HG02870 (cell line): ENCODE data around the gene TRAF4.
"Not testable (repeated sequence)": the region's sequence is repeated elsewhere in the genome, so short reads cannot be mapped to it uniquely, and the experiment has no call there.

Experiments
- ATAC-seq: cut with Tn5 transposase; IDR thresholded peaks from one replicate; pipeline ENCODE4 v1.9.1; 2021; ENCODE audit warnings: mild to moderate bottlenecking, moderate library complexity; ENCODE audit not compliant: unreplicated experiment

Gene TRAF4

DNA sequence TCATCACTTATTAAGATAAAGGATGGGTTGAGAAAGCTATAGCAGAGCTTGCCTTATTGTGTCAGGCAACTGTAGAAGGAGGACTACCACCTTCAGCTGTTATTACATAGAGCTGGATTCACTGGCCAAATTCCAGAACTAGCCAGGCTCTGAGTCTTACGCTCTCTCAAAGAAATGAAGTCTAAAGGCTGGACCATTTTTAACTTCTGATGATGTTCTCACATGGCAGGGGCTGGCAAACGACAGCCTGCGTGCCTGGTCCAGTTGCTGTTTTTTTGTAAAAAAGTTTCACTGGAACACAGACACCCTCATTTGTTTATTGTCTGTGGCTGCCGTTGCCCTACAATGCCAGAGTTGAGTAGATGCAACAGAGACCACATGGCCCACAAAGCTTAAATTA lies 21.2 kb downstream of the TRAF4 start:
- ATAC-seq, result no peak

DNA sequence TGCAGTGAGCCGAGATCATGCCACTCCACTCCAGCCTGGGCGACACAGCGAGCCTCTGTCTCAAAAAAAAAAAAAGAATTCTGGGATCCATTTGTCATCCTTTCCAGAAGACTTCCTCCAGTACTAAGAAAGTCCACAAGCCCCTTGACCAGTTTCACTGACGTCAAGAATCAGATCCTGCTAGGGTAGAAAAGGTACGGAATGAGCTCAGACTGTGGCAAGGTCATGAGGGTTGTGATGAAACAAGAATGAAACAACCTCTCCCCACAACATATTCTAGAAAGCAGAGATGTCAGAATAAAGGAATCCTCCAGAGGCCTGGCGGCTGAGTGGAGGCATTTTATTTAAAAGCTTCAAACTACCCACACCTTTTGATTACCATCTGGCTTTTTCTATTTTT lies 29.9 kb downstream of the TRAF4 start:
- ATAC-seq, result no peak

DNA sequence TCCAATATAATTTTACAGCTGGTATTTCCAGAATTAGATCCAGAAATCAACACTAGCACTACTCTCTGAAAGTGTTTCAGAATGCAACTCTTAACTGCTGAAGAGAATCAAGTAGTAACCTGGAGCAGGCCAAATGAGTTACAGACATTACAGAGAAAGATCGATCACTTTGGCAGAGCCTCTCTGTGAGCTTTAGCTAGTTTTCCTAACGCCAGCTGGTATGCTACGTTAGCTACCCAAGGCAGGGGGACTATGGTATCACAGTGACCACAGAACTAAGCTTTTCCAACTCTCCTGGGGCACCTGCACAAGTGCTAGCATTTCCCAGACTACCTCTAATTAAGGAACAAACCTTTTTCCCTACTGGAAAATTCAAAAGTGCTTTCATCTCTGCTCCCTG lies 30.4 kb downstream of the TRAF4 start:
- no peak for ATAC-seq

DNA sequence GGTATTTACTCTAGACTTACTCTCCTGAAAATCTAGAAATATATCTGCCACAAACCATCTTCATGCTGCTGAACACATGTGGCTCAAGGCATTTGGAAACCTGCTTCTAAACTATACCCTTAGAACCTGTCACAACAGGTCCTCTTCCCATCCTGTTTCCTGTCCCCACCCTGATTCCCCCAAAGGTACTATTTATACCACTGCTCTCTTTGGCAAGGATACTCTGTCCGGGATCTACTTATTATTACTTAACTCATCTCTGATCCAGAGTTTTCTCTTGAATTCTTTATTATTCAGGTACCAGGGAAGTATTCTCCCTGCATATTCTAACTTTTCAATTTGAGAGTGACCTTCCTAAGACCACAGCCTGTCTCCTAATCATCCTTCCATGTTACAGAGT lies 33.4 kb downstream of the TRAF4 start:
- ATAC-seq, result no peak

DNA sequence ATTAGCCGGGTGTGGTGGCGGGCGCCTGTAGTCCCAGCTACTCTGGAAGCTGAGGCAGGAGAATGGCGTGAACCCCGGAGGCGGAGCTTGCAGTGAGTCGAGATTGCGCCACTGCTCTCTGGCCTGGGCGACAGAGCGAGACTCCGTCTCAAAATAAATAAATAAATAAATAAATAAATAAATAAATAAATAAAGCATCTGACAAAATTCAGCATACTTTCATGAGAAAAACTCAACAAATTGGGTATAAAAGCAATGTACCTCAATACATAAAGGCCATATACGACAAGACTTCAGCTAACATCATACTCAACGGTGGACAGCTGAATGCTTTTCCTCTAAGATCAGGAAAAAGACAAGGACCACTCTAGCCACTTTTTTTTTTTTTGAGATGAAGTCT lies 35.8 kb downstream of the TRAF4 start:
- ATAC-seq, result not testable (repeated sequence)

DNA sequence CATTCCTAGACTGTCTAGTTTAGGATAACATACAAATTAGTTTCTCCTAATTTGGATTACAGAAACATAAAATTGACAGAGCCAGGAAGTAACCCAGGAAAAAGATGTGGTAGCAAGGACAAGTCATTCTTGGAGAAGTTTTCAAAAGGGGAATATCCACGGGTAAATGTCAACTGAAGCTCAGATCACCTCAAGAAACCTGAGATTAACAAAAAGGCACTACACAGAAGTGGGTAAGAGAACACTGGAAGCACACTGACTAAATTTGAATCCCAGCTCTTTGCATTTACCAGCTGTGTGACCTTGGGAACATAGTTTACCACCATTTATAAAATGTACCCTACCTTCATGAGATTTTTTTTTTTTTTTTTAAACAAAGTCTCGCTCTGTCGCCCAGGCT lies 39.4 kb downstream of the TRAF4 start:
- no peak for ATAC-seq

DNA sequence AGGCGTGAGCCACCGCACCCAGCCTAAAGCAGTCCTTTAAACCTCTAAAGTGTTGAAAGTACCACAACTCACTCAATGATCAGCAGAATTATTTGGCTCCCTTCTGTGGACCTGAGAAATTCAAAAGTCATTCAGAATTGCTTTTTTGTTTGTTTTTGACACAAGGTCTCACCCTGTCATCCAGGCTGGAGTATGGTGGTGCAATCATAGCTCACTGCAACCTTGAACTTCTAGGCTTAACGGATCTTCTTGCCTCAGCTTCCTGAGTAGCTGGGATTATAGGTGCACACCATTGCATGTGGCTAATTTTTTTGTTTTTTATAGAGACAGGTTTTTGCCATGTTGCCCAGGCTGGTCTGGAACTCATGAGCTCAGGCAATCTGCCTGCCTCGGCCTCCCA lies 44.3 kb downstream of the TRAF4 start:
- ATAC-seq, result no peak

DNA sequence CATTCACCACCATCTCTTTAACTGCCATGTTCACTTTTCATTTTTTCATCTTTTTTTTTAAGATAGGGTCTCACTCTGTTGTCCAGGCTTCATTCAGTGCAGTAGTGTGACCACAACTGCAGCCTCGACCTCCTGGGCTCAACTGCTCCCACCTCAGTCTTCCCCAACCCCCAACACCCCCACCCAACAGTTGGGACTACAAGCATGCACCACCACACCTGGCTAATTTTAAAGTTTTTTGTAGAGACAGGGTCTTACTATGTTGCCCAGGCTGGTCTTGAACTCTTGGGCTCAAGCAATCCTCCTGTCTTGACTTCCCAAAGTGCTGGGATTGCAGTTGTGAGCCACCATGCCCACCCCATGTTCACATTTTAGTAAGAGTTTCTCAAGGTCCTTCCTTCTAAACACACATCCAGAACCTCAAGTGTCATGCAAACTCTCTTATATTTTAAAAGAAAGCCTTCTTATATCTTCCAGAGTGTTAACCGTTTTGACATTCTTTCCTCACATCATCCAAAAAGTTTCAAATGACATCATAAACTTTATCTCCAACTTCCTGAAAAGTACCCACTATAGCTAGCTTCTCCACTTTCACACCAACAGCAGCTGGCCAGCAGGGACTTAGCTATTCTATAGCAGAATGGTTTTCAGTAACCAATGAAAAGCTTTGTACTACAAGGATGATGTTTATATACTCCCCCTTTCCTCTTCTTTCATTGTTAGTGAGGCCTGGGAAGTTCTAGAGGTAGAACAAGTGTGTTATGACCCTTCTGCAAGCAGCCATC lies 49.3 kb downstream of the TRAF4 start:
- ATAC-seq, result no peak

DNA sequence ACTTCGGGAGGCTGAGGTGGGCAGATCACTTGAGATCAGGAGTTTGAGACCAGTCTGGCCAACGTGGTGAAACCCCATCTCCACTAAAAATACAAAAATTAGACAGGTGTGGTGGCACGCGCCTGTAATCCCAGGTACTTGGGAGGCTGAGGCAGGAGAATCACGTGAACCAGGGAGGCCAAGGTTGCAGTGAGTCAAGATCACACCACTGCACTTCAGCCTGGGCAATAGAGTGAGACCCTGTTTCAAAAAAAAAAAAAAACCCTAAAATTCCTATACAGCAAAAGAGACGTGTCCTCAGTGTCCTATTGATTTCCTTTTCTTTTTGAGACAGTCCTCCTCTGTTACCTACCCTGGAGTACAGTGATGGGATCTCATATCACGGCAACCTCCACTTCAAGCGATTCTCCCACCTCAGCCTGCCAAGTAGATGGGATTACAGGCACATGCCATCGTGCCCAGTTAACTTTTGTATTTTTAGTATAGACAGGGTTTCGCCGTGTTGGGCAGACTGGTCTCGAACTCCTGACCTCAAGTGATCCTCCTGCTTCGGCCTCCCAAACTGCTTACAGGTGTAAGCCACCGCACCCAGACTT lies 51.1 kb downstream of the TRAF4 start:
- not testable (repeated sequence) for ATAC-seq

DNA sequence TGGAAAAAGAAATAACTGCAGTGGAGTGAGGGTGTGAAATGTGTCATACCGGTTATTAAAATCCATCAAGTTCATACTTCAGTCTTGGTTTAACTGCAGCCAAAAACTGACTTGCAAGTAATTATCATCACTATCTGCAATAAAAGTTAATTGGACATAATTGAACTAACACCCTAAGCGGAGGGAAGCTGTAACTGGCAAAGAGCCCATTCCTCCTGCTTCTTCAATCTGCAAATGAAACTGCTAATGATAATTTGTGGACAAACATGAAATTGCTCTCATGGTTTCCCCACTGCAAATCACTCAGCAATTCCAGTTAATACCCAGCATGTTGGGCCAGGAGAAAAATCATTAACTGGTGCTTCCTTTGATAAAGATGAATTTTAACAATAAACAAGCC lies 52.3 kb downstream of the TRAF4 start:
- ATAC-seq, result no peak
